ENCODE results near the gene HOXC9.

DNA sequence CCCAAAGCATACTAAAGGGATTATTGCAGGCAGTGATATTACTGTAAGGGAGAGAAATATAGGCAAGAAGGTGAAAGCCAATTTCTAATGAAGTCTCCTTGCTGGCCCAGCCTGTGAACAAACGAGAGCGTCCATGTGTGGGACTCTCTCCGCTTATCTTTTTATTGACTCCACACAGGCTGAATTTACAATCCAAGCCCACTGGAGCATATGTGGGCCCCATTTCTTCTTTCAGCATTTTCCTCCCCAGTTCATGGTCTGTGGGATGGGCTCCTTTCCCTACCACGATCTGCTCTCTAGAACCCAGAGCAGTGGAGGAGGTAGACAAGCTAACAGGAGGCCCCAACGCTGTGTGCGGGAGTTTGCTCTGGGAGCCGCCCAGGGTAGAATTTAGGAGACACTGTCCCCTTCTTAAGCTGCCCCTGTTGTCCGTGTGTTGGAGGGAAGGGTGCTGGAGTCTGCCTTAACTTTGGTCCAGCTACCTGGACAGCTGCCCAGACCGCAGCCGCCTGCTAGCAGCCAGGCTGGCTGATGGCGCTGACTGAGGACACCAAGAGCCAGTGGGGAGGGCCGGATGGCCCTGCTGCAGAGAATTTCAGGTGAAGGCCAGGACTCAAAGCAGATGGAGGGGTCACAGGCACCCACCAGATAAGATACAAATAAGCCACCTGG, 30.2 kb upstream of the HOXC9 start:
- TF ChIP-seq POLR2AphosphoS5 (IDR thresholded peaks at IDR 0.05) (no peak), EP300 (IDR thresholded peaks at IDR 0.05) (no peak), POLR2A (IDR thresholded peaks at IDR 0.05) (no peak)
- TF ChIP-seq, protein P1, sequence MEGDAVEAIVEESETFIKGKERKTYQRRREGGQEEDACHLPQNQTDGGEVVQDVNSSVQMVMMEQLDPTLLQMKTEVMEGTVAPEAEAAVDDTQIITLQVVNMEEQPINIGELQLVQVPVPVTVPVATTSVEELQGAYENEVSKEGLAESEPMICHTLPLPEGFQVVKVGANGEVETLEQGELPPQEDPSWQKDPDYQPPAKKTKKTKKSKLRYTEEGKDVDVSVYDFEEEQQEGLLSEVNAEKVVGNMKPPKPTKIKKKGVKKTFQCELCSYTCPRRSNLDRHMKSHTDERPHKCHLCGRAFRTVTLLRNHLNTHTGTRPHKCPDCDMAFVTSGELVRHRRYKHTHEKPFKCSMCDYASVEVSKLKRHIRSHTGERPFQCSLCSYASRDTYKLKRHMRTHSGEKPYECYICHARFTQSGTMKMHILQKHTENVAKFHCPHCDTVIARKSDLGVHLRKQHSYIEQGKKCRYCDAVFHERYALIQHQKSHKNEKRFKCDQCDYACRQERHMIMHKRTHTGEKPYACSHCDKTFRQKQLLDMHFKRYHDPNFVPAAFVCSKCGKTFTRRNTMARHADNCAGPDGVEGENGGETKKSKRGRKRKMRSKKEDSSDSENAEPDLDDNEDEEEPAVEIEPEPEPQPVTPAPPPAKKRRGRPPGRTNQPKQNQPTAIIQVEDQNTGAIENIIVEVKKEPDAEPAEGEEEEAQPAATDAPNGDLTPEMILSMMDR (IDR thresholded peaks at IDR 0.05), result no peak

Measured in stomach (tissue), 4 donors.